Activated CD4-positive, alpha-beta T cell treated with anti-CD3 and anti-CD28 coated beads, Interleukin-2, amount 50 U/mL, for 1 hour (primary cell): ENCODE results near the gene DNAJC3.
"Not testable (repeated sequence)": the region's sequence is repeated elsewhere in the genome, so short reads cannot be mapped to it uniquely, and the experiment has no call there.

Experiments
- DNase-seq: peaks from one replicate; pipeline ENCODE4 v3.0.0-alpha.2; 2020

Gene DNAJC3

DNA sequence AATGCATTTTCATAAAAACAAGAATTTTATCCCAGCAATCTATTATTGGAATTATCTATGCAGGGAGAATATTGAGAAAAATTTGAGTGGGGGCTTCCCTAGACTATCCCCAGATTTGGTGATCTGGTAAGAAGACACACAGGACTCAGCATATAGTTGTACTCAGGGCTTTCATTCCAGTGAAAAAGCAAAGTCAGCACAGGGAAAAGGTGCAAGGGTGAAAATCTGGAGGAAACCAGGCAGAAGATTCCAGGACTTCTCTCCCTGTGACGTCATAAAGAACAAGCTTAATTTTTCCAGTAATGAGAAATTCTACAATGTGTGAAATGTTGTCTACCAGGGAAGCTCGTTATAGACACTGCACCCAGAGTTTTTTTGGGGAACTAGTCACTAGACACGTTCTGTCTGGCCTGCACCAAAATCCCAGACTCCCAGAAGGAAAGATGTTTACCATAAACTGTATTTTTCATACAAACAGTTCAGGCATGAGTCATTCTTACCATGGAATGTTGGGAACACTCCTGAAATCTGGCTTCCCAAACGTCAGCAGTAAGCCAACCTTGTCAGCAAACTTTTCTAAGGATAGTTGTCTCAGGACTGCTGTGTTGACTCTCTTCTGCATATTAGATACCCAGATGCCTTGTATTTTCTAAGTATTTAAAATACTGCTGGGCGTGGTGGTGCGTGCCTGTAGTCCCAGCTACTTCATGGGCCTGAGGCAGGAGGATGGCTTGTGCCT is 107.4 kb downstream of the DNAJC3 start:
- no peak for DNase-seq

DNA sequence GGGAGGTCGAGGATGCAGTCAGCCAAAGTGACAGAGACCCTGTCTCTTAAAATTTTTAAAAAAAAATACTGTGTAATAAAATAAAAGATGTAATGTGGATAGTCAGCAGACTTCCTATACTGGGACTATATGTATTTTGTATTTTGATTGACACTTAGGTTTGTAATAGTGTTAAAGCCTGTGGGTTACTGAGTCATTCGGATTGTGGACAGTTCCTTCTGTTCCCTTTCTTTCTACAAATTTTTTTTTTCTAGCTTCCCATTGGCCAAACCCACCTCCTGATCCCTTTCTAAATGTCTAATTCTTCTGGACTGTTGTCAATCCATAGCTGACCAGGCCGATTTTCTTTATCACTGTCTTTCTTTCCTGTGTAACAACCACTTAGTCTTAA is 108.0 kb downstream of the DNAJC3 start:
- no peak for DNase-seq

DNA sequence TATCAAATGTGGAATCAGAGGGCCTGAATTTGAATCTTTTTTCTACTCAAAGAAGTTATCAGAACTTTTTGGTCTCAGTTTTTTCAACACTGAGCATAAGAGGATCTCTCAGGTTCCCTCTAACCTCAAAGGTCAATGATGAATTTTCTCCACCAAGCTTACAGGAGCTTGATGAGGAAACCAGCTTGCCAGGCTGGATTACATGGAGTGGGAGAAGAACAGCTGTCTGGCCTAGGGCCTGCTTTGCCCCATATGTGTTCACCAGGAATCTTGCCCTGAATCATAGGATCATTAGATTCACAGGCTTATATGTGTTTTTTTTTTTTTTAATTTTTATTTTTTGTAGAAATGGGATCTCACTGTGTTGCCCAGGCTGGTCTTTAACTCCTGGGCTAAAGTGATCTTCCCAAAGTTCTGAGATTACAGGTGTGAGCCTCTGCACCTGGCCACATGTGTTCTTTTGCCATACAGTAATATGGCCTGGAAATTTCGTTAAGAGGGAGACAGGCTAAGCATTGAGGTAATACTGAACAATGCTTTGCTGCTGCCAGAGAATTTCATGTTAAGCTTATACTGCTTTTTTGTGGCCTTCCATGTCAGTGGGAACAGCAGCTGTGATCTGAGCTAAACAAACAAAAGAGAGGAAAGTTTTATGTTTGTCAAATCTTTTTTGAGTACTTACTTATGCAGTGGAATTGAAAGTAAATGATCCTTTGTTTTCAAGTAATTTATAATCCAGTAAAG is 110.6 kb downstream of the DNAJC3 start:
- DNase-seq, result no peak

- DNase-seq, result no peak
These were observed 111.1 kb downstream of the DNAJC3 start for GRCh38 chr13:95788100-95788463.

DNA sequence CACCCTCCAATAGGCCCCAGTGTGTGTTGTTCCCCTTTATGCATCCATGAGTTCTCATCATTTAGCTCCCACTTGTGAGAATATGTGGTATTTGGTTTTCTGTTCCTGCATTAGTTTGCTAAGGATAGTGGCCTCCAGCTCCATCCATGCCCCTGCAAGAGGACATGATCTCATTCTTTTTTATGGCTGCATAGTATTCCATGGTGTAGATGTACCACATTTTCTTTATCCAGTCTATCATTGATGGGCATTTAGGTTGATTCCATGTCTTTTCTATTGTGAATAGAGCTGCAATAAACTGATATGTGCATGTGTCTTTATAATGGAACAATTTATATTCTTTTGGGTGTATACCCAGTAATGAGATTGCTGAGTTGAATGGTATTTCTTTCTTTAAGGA is 112.4 kb downstream of the DNAJC3 start:
- DNase-seq, result not testable (repeated sequence)

GRCh38 chr13:95791084-95791722 is 114.3 kb downstream of the DNAJC3 start:
- no peak for DNase-seq

DNA sequence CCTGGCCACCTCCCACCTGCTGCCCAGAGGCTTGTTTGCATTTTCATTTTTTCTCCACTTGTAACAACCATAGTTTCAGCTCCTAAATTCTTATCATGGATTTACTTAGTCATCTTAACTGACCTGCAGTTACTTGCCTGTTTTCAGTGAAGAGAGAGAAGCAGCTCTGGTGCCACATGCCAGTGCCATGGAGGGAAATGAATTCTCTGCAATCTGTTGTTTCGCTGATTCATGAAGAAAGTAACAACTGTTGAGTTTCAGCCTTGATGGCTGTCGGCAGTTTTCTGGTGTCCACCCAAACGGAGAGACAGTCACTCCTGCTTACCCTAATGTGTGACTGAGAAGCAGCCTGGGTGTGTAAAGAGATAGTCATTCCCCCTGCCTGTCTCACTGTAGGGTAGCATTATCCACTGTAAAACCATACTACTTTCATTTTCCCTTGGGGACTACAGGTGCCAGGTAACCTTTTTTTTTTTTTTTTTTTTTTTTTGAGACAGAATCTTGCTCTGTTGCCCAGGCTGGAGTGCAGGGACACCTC is 116.1 kb downstream of the DNAJC3 start:
- no peak for DNase-seq

DNA sequence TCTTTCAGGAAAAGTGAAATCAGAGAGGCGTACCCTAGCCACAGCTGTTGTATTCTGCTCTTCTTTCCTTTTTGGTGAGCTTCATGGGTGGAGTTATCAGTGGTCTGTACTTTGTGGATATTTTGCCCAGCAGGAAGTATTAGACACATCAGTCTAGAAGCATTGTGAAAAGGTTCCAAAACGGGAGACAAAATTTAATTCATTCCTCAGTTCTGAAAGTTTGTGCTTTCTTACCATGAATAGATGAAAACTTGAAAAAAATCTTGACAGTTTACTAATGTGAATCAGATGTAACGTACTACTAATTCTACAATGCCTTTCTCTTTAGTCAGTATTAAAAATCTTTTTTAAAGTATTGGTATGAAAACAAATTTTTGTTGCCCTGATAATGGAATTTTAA is 116.8 kb downstream of the DNAJC3 start:
- no peak for DNase-seq

DNA sequence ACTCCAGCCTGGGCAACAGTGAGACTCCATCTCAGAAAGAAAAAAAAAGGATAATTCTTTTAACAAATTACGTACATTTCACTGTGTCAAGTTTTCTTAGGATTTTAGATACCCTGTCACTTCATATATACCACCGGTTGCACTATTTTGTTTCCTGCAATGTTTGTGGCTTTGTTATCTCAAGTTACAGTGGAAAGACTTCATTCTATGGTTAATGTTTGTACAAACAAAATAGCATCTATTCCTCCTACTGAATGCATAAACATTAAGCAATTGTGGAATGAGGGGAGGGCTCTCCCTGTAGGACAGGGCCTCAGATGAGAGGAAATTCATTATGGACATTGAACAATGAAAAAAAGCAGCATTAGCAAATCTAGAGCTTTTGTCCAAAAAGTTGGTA is 120.1 kb downstream of the DNAJC3 start:
- no peak for DNase-seq

GRCh38 chr13:95800436-95800835 is 123.5 kb downstream of the DNAJC3 start:
- no peak for DNase-seq

DNA sequence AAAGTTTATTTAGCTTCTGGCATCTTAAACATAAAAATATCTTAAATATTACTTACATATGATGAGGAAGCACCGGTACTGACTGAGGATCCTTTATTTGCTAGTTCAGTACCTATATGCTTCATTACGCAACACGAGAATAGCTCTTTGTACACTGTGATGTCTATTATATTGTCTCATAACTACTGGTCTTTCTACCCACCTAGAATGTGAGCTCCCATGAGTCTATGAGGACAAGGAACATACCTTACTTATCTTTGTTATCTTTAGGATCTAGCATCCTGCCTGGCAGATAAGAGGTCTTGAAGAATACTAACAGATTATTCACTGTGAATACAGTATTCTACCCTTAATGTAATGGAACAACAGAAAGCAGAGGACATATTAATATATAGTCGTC is 124.9 kb downstream of the DNAJC3 start:
- no peak for DNase-seq

DNA sequence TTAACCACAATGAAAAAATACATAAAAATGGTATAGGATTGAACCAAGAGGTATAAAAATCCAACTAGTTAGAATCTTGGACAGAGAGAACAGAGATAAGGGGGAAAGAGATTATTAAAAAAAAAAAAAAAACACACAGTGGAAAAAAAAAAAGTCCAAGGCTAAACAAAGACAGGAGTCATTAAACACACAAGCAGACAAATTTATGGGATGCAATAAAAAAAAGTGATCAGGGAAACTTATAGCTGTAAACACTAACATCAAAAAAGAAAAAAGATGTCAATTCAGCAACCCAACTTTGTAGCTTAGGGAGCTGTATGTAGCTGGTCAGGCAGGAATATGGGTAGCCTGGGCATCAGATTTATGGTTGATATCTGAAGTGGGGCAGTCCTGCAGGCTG is 129.0 kb downstream of the DNAJC3 start:
- DNase-seq, result no peak

- DNase-seq, result no peak
These were observed 132.5 kb downstream of the DNAJC3 start for GRCh38 chr13:95809429-95809828.

DNA sequence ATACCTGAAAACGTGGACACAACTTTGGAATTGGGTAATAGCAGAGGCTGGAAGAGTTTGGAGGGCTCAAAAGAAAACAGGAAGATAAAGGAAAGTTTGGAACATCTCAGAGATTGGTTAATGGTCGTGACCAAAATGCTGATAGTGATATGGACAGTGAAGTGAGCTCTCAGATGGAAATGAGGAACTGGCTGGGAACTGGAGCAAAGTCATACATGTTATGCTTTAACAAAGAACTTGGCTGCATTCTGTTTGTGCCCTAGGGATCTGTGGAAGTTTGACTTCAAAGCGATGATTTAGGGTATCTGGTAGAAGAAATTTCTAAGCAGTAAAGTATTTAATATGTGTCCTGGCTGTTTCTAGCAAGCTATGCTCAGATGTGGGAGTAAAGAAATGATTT is 136.2 kb downstream of the DNAJC3 start:
- DNase-seq, result no peak

DNA sequence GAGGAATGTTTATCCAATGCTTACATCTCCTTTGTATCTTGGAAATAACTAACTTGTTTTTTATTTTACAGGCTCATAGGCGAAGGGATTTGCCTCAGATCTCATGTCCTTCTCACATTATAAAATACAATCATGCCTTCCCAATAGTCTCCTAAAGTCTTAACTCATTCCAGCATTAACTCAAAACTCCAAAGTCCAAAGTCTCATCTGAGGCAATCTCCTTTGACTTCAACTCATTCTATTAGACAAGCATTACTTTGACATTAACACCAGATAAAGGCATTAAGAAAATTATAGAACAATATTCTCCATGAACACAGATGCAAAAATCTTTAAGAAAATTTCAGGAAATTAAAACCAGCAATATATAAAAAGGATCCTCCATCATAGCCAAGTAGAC is 137.6 kb downstream of the DNAJC3 start:
- DNase-seq, result no peak

DNA sequence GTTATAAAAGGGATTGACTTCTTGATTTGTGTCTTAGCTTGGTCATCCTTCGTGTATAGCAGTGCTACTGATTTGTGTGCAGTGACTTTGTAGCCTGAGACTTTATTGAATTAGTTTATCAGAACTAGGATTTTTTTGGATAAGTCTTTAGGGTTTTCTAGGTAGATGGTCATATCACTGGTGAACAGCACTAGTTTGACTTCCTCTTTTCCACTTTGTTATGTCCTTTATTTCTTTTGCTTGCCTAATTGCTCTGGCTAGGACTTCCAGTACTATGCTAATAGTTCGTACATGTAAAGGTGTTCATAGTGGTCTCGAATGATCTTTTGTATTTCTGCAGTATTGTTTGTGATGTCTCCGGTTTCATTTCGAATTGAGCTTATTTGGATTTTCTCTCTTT is 145.4 kb downstream of the DNAJC3 start:
- DNase-seq, result no peak

DNA sequence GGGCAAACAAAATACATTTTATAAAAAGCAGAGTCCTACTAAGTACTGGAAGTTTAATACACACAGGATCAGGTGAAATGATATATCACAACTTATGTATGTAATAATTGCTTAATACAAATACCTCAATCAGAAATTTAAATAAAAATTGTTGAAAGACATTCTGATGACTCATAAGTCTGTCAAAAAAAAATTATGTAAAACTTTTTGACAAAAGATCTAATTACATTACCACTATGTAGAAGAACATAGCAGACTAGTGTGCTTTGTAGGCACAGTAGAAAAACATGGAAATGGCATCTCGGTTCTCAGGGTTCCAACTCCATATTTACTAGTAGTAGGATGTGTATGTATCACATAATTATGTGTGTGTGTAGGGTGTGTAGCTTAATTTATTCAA is 156.2 kb downstream of the DNAJC3 start:
- DNase-seq, result no peak

GRCh38 chr13:95833719-95834118 is 156.8 kb downstream of the DNAJC3 start:
- DNase-seq, result no peak

GRCh38 chr13:95834134-95834765 is 157.3 kb downstream of the DNAJC3 start:
- peak; percentile 62 for DNase-seq

- no peak for DNase-seq
These were observed 165.0 kb downstream of the DNAJC3 start for GRCh38 chr13:95841894-95842293.

- no peak for DNase-seq
These were observed 166.0 kb downstream of the DNAJC3 start for GRCh38 chr13:95842898-95843297.
